ENCODE measurements around the gene SLC22A3.

SLC22A3 gene

GRCh38 chr6:160431791-160432404 is 83.7 kb downstream of the SLC22A3 start:
- no peak for TF ChIP-seq CTCF (conservative IDR thresholded peaks at IDR 0.05)
- H3K27ac ChIP-seq, result no peak overlapping the region

- H3K27ac ChIP-seq, result no peak overlapping the region
- no peak for TF ChIP-seq CTCF (conservative IDR thresholded peaks at IDR 0.05)
Measured at GRCh38 chr6:160435935-160436334, 87.8 kb downstream of the SLC22A3 start.

- no peak for TF ChIP-seq CTCF (conservative IDR thresholded peaks at IDR 0.05)
- H3K27ac ChIP-seq, result no peak overlapping the region
Measured at GRCh38 chr6:160437154-160437553, 89.0 kb downstream of the SLC22A3 start.

- TF ChIP-seq CTCF (conservative IDR thresholded peaks at IDR 0.05), result no peak
- no peak overlapping the region for H3K27ac ChIP-seq
Measured at GRCh38 chr6:160437775-160438174, 89.6 kb downstream of the SLC22A3 start.

- H3K27ac ChIP-seq, result no peak overlapping the region
- no peak for TF ChIP-seq CTCF (conservative IDR thresholded peaks at IDR 0.05)
Measured at GRCh38 chr6:160438481-160438880, 90.3 kb downstream of the SLC22A3 start.

GRCh38 chr6:160439751-160440150 is 91.6 kb downstream of the SLC22A3 start:
- H3K27ac ChIP-seq, result peak overlapping the region; percentile 27
- no peak for TF ChIP-seq CTCF (conservative IDR thresholded peaks at IDR 0.05)

- no peak overlapping the region for H3K27ac ChIP-seq
- no peak for TF ChIP-seq CTCF (conservative IDR thresholded peaks at IDR 0.05)
Measured at GRCh38 chr6:160442151-160442550, 94.0 kb downstream of the SLC22A3 start.

Data from VCaP (cell line).